GM18870 (cell line): Measurements from ENCODE around the gene ZBTB9.

Experiments
- ATAC-seq: cut with Tn5 transposase; IDR thresholded peaks from one replicate; pipeline ENCODE4 v1.9.1; 2021; ENCODE audit warnings: moderate library complexity; ENCODE audit not compliant: unreplicated experiment

The ZBTB9 gene, protein sequence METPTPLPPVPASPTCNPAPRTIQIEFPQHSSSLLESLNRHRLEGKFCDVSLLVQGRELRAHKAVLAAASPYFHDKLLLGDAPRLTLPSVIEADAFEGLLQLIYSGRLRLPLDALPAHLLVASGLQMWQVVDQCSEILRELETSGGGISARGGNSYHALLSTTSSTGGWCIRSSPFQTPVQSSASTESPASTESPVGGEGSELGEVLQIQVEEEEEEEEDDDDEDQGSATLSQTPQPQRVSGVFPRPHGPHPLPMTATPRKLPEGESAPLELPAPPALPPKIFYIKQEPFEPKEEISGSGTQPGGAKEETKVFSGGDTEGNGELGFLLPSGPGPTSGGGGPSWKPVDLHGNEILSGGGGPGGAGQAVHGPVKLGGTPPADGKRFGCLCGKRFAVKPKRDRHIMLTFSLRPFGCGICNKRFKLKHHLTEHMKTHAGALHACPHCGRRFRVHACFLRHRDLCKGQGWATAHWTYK

DNA sequence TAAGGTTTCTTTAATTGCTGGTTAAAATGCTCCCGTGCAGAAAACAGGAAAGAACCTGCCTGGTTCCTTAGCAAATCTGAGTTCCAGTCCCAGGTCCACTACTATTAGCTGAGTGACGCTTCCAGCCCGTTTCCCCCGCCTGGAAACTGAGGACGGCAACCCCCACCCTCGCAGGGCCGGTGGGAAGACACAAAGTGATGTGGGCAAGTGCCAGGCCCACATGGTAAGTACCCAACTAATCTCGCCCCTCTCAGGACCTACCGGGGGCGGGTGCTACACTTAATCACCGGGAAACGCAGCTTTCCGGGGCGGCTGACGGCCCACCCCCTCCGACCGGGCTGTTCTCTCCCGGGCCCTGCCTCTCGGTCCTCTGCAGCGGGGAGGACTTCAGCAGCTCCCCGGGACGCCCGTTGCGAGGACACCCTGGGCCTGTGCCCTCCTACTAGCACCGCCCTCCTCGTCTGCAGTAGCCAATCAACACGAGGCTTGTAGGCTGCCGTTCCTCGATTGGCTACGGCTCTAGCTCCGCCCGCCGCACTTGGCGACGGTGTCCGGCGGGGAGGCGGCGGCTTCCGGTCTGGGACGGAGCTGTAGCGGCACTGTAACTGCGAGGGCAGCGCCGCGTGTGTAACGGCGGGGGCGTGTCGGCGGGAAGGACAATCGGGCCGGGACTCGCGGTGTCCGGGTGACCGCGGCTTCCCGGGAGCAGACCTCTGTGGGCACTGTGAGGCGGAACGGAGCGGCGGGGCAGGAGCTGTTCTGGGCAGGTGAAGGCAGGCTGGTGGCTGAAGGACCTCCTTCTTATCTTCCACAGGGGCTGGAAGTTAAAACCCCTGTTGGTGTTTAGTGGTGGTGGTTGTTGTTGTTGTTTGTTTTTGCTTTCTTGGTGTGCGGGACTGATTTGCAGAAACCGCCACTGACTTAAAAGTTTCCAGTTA lies at the start of gene ZBTB9:
Gene ZBTB9 (plus strand): TSS at position 568 of the 938 bp plus-strand sequence. CDS start 525 bp downstream, outside the sequence.
- peak; percentile 88 for ATAC-seq

- ATAC-seq: no peak
These were observed 49.5 kb upstream of the ZBTB9 start for GRCh38 chr6:33404884-33405283.

DNA sequence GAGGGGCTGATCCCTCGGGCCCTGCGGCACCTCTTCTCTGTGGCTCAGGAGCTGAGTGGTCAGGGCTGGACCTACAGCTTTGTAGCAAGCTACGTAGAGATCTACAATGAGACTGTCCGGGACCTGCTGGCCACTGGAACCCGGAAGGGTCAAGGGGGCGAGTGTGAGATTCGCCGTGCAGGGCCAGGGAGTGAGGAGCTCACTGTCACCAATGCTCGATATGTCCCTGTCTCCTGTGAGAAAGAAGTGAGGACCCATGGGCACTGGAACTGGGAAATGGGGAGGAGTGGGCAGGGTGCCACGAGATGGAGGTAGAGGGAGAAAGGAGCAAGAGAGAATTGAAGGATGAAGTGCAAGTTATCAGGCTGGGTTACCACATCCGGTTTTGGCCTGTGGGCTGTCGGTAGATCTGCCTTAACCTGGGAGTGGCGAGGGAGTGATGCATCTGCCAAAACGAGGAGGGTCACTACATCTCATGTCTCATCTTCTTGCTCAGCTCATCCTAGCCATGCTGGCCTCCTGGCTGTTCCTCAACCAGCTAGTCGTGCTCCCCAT lies 48.9 kb upstream of the ZBTB9 start:
- ATAC-seq: no peak

DNA sequence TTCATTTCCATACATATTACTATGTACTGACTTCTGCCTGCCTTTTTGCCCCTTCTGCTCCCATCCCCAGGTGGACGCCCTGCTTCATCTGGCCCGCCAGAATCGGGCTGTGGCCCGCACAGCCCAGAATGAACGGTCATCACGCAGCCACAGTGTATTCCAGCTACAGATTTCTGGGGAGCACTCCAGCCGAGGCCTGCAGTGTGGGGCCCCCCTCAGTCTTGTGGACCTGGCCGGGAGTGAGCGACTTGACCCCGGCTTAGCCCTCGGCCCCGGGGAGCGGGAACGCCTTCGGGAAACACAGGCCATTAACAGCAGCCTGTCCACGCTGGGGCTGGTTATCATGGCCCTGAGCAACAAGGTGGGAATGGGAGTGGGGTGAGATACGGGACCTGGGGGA lies 48.2 kb upstream of the ZBTB9 start:
- no peak for ATAC-seq

DNA sequence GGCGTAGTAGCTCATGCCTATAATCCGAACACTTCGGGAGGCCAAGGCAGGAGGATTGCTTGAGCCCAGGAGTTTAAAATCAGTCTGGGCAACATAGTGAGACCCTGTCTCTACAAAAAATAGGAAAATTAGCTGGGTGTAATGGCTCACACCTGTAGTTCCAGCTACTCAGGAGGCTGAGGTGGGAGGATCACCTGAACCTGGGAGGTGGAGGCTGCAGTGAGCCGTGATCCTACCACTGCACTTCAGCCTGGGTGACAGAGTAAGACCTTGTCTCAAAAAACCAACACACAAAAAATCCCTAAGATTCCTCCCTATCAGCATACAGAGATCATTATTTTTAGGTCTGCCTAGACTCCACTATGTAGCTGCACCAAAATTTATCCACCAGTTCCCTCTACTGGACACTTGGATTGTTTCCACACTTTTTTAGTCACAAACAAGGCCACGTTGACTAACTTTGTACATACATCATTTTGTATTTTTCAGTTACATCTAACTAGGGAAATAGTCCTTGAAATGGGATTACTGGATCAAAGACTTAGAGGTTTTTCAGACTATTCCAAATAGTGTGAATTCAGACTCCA lies 47.2 kb upstream of the ZBTB9 start:
- ATAC-seq: no peak

DNA sequence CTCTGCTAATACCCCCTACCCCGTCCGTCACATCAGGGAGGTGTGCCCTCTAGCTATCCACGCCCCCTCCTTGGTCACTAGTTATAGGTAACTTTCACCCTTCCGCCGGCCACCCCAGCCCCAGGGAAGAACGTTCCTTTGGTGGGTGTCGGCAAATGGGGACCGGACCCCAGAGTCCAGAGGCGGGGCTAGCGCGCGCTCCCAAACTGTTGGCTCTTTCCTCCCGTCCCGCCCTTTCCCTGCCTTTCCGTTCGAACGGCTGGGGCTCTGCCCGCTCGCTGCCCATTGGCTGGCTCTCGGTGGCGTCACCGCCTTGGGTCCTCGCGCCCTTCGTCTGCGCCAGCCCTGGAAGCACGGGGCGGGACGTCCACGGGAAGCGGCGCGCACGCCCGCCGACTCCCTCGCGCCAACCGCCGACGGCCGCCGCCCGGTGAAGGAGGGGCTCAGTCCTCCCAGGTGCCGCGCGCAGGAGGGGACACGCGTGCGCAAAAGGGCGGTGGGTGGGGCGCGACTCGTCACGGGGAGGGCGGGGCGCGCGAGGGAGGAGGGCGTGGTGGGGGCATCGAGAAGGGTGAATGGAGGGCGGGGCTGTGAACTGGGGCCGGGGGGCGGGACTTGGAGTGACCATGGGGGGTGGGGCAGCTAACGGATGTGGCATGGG lies 44.2 kb upstream of the ZBTB9 start:
- peak; percentile 56 for ATAC-seq

DNA sequence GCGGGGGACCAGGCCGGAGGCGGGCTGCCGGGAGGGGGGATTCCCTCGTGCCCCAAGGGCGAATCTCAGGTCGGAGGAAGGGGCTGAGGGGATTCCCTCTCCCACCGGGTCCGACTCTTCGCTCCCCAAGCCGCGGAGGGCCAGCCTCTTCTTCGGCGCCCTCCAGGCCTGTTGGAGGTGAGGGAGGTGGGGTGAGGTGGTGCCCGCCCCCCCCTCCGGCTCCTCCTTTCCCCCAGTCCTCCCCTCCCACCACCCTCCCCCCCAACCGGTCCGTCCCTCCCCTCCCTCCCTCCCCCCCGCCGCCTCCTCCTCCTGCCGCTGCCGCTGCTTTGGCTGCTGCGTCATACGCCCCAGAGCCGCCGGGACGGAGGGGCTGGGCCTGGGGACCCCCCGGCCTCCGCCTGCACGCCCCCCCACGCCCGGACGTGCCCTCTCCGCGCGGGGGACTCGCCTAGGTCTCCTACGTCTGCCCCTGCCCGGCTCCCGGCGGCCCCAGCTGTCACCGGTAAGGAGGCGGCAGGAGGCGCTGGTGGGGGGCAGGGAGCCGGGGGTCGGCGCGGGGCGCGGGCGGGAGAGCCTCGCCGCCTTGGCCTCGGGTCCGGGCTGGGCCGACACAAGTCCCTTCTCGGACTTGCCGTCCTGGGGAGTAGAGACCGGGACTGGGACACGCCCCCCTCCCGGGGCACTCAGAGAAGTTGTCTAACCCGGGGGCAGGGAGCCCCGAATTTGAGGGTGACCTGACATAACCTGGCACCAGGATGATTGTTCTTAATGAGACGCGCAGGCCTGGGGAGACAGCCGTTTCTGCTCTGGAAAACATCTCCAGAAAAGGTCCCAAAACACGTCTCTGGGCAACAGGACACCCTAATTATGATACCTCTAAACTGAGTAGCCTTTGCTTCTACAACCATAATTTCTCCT lies 43.4 kb upstream of the ZBTB9 start, which contains the start of gene PHF1:
Gene PHF1 (plus strand): TSS at position 304 of the 921 bp plus-strand sequence. CDS start 1,250 bp downstream, outside the sequence.
- no peak for ATAC-seq

DNA sequence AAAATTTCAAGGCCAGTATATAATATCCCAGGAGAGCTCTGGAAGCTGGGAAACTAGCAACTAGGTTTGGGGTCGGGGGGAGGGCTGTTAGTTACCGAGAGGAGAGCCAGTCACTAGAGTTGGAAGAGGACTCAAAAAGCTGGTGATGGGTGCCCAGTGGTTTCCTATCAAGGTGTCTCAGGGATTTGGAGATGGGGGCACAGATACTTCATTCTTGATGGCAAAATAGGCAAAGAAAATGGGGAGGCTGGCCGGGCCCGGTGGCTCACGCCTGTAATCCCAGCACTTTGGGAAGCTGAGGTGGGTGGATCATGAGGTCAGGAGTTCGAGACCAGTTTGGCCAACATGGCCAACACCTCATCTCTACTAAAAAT lies 42.8 kb upstream of the ZBTB9 start:
- ATAC-seq: no peak

DNA sequence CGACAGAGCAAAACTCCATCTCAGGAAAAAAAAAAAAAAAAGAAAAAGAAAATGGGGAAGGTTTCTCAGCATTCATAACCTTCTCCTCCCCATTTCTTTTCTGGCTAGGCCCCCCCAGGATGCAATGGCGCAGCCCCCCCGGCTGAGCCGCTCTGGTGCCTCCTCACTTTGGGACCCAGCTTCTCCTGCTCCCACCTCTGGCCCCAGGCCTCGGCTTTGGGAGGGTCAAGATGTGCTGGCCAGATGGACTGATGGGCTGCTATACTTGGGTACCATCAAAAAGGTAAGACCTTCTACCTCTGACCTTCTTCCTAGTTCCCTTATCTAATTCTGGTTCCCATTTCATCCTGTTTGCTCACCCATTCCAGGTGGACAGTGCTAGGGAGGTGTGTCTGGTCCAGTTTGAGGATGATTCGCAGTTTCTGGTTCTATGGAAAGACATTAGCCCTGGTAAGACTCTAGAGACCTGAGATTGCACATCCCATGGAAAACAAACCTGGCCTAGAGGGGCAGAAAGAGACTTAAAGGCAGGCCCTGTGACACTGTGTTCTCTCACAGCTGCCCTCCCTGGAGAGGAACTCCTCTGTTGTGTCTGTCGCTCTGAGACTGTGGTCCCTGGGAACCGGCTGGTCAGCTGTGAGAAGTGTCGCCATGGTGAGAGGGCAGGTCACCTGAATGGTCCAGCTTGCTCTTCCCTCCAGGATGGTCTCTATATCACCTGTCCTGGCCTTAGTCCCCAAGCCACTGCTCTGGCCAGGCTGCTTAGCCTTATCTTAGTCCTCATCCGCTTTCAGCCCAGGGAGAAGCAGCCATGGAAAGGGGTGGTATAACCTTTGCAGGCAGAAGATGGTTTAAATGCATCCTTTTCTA lies 42.0 kb upstream of the ZBTB9 start:
- ATAC-seq: no peak

GRCh38 chr6:33413241-33414120 lies 40.9 kb upstream of the ZBTB9 start:
- ATAC-seq: no peak

DNA sequence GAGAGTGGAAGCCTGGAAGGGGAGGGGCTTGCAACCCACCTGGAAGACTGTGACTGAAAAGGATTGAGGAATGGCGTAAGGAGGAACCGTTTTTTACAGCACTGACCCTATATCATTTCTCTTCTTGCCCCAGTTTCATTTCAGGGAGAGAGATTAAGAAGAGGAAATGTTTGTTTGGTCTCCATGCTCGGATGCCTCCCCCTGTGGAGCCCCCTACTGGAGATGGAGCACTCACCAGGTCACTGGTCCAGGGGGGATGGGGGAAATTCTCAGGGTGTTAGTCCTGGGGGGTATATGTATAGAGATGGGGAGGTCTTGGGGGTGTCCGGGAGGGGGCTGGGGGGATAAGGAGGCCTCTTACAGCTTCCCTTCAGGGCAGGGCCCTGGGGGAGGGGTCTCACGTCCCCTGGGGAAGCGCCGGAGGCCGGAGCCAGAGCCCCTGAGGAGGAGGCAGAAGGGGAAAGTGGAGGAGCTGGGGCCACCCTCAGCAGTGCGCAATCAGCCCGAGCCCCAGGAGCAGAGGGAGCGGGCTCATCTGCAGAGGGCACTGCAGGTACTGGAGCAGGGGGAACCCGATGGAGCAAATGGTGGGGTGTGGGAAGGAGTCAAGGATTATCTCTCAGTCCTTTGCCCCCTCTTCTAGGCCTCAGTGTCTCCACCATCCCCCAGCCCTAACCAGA lies 39.6 kb upstream of the ZBTB9 start:
- no peak for ATAC-seq

GRCh38 chr6:33415831-33416230 lies 38.5 kb upstream of the ZBTB9 start:
- no peak for ATAC-seq

GRCh38 chr6:33416386-33417127 lies 37.8 kb upstream of the ZBTB9 start:
- ATAC-seq: no peak

DNA sequence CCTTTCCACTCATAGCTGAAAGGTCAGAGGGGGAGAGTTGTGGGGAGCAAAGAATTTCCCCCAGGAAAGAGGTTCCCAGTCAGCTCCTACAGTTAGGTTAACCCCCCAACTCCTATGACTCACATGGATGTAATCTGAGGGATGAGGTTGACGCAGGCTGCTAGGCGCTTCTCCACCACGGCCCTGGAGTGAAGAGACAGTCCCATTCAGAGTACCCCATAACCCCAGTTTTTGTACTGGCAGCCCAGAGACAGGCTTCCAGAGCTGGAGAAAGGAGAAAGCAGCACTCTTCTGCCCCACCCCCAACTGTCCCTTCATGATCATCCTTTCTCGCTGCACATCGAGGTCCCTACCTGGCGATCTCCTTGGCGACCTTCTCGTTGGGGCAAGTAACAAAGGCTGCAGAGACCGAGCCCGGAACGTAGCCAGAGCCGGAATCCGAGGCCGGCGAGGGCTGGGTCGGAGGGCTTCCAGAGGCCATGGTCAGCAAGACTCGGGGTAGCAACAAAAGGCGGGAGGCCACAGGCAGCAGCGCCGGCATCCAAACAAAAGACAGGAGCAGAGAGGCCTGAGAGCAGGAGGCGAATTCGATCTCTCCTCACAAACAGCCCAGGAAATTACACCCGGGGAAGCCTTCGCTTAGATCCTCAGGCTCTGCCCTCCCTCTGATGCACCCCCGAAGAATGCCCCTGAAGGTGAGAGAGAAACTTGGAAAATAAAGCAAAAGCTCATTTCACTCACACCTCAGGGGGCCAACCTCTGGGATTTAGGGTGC lies 37.1 kb upstream of the ZBTB9 start:
- no peak for ATAC-seq

GRCh38 chr6:33417903-33418689 lies 36.3 kb upstream of the ZBTB9 start, which contains the start of gene CUTA:
TSS of gene CUTA (minus strand) at chr6:33418107. CDS start at chr6:33418000, 107 bp downstream.
- ATAC-seq: peak; percentile 87
